Astrocyte (in vitro differentiated cells and primary cell): Measurements from ENCODE around the gene ZBTB17.

Source experiments
- EZH2 ChIP-seq: IDR thresholded peaks from 2 replicates; pipeline ENCODE4 v1.6.1; 2012; ENCODE audit warnings: mild to moderate bottlenecking, low read length, inconsistent platforms; ENCODE audit not compliant: insufficient read depth
- TF ChIP-seq, protein P1 (sequence below): IDR thresholded peaks from 2 replicates; pipeline ENCODE4 v1.5.1; 2011; ENCODE audit warnings: low read depth, mild to moderate bottlenecking, inconsistent platforms, low read length, moderate library complexity; ENCODE audit not compliant: insufficient read depth

DNA sequence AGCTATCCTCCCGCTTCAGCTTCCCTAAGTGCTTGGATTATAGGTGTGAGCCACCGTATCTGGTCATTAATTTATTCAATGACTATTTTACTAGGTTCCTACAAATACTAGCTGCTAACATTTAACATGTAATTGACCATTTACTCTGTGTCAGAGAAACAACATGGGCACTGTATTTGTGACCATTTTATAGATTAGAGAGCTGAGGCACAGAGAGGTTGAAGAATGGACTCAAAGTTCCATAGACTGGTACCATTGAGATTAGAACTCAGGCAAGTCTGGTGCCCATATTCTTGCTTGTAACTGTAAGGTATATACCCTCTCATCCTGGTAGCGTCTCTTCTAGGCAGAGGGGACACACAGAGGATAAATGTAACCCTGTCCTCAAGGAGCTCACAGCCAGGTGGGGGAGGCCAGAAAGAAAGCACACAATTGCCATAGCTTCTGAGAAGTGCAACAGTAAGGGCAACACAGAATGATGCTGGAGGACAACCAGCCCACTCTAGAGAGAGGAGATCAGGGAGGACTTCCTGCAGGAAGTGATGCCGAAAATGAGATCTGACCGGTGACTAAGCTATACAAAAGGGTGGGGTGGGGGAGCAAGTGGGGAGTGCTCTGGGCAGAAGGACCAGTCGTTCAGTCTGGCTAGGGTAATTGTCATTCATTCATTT lies 31.9 kb upstream of the ZBTB17 start:
- TF ChIP-seq, protein P1, sequence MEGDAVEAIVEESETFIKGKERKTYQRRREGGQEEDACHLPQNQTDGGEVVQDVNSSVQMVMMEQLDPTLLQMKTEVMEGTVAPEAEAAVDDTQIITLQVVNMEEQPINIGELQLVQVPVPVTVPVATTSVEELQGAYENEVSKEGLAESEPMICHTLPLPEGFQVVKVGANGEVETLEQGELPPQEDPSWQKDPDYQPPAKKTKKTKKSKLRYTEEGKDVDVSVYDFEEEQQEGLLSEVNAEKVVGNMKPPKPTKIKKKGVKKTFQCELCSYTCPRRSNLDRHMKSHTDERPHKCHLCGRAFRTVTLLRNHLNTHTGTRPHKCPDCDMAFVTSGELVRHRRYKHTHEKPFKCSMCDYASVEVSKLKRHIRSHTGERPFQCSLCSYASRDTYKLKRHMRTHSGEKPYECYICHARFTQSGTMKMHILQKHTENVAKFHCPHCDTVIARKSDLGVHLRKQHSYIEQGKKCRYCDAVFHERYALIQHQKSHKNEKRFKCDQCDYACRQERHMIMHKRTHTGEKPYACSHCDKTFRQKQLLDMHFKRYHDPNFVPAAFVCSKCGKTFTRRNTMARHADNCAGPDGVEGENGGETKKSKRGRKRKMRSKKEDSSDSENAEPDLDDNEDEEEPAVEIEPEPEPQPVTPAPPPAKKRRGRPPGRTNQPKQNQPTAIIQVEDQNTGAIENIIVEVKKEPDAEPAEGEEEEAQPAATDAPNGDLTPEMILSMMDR, result no peak
- no peak for TF ChIP-seq EZH2
